ENCODE measurements around the gene RPL21. TPM values are rescaled to one million over a fixed set of nuclear protein-coding genes. Genes with fewer than 3 reads are reported as not detected.

The RPL21 gene
- total RNA-seq, 1 donor from 2014 or later = 648 TPM

GRCh38 chr13:27258637-27259386 is 7.5 kb downstream of the RPL21 start:
- DNase-seq = no peak

GRCh38 chr13:27259831-27260230 is 8.5 kb downstream of the RPL21 start:
- peak; percentile 49 for DNase-seq

- DNase-seq = no peak
These were observed 10.0 kb downstream of the RPL21 start for GRCh38 chr13:27261396-27261795.

- no peak for DNase-seq
These were observed 12.1 kb downstream of the RPL21 start for GRCh38 chr13:27263438-27263837.

GRCh38 chr13:27264181-27264580 is 12.8 kb downstream of the RPL21 start:
- DNase-seq = no peak

GRCh38 chr13:27264648-27265047 is 13.3 kb downstream of the RPL21 start:
- no peak for DNase-seq

GRCh38 chr13:27266917-27267316 is 15.6 kb downstream of the RPL21 start:
- no peak for DNase-seq

- no peak for DNase-seq
These were observed 16.2 kb downstream of the RPL21 start for GRCh38 chr13:27267596-27267995.

- DNase-seq = no peak
These were observed 17.8 kb downstream of the RPL21 start for GRCh38 chr13:27269114-27269665.

- peak; percentile 85 for DNase-seq
These were observed 19.5 kb downstream of the RPL21 start, which contains the start of gene RASL11A for GRCh38 chr13:27270594-27271520. RASL11A (plus strand) TSS chr13:27270830; CDS start chr13:27270945, 115 bp downstream.

GRCh38 chr13:27271570-27272096 is 20.3 kb downstream of the RPL21 start:
- no peak for DNase-seq

GRCh38 chr13:27273658-27274425 is 22.5 kb downstream of the RPL21 start:
- no peak for DNase-seq

GRCh38 chr13:27274631-27275030 is 23.3 kb downstream of the RPL21 start:
- no peak for DNase-seq

GRCh38 chr13:27276188-27276587 is 24.8 kb downstream of the RPL21 start:
- no peak for DNase-seq

- no peak for DNase-seq
These were observed 28.1 kb downstream of the RPL21 start for GRCh38 chr13:27279506-27279905.

GRCh38 chr13:27280009-27280656 is 28.8 kb downstream of the RPL21 start:
- no peak for DNase-seq

GRCh38 chr13:27280841-27281240 is 29.5 kb downstream of the RPL21 start:
- DNase-seq = no peak

- peak; percentile 15 for DNase-seq
These were observed 30.1 kb downstream of the RPL21 start for GRCh38 chr13:27281420-27281819.

- DNase-seq = peak; percentile 50
These were observed 32.6 kb downstream of the RPL21 start for GRCh38 chr13:27283906-27284493.

GRCh38 chr13:27288392-27288791 is 37.0 kb downstream of the RPL21 start:
- DNase-seq = no peak

GRCh38 chr13:27289011-27289665 is 37.8 kb downstream of the RPL21 start:
- DNase-seq = no peak

All from dermis blood vessel endothelial cell (primary cell).